Testis (tissue), 3 donors: Measurements from ENCODE around the gene ABTB1. TPM values are rescaled to one million over a fixed set of nuclear protein-coding genes. Genes with fewer than 3 reads are reported as not detected.
"Not testable (repeated sequence)": the region's sequence is repeated elsewhere in the genome, so short reads cannot be mapped to it uniquely, and the experiment has no call there.

Source experiments
- DNase-seq: peaks from one replicate; pipeline ENCODE4 v3.0.0-alpha.2; 2019
- H3K27ac ChIP-seq, 2 donors: fragments of 200-600 bp; sonication (generic); one replicate each; pipeline ENCODE4 v1.5.1; 2019
- H3K27me3 ChIP-seq: fragments of 200-600 bp; sonication (generic); one replicate; pipeline ENCODE4 v1.5.1; 2019
- H3K36me3 ChIP-seq: fragments of 200-600 bp; sonication (generic); one replicate; pipeline ENCODE4 v1.5.1; 2017; ENCODE audit warnings: low read depth; ENCODE audit errors: missing control alignments
- H3K4me1 ChIP-seq: fragments of 200-600 bp; sonication (generic); one replicate; pipeline ENCODE4 v1.5.1; 2019
- H3K4me3 ChIP-seq, 2 donors: fragments of 200-600 bp; sonication (generic); one replicate each; pipeline ENCODE4 v1.5.1; 2017 to 2019
- H3K9me3 ChIP-seq: fragments of 200-600 bp; sonication (generic); one replicate; pipeline ENCODE4 v1.5.1; 2017
- POLR2A ChIP-seq: fragments of 450-650 bp; IDR thresholded peaks from one replicate; pipeline ENCODE4 v1.6.1; 2017; ENCODE audit warnings: antibody characterized with exemption, mild to moderate bottlenecking, moderate library complexity
- WGBS, 2 donors: methylation state at CpG; one replicate each; pipeline ENCODE4 v1.1.5; 2018; 5-methylcytosine and 5-hydroxymethylcytosine counted together
- intact Hi-C: fragments of 100-400 bp; cut with DNase I; formaldehyde crosslinking; loops from one replicate; pipeline ENCODE4 v1.15.1; 2023; ENCODE audit warnings: low total_unique reads
- polyA plus RNA-seq: library from polyadenylated mRNA; stranded (reverse); fragments of 350-450 nt; fragmentation: Illumina TruSeq; extraction: RNeasy Lipid Tissue Mini Kit (QIAGEN cat#74804); gene quantifications from one replicate; pipeline ENCODE4 v1.2.3, GENCODE V29; 2014; ENCODE audit warnings: low read depth, low replicate concordance; ENCODE audit not compliant: insufficient read depth
- total RNA-seq, 2 donors: library from RNA; depleted of rRNA; stranded (reverse); fragments of >200 nt; gene quantifications; one replicate each; pipeline ENCODE4 v1.2.3, GENCODE V29; 2016
- TF ChIP-seq, protein P1 (sequence below), 3 experiments: fragments of 450-650 bp in 2 of 3; fragments of 200-600 bp in 1 of 3; sonication (generic) in 1 of 3; IDR thresholded peaks; one replicate each; pipeline ENCODE4 v1.5.1; 2016 to 2019; ENCODE audit warnings: antibody characterized with exemption in 3 of 3, mild to moderate bottlenecking in 2 of 3, moderate library complexity in 1 of 3

ABTB1 gene
- total and polyA plus RNA-seq, 3 donors from 2014 or later = 16.7 to 39.1 (median 28.7) TPM

DNA sequence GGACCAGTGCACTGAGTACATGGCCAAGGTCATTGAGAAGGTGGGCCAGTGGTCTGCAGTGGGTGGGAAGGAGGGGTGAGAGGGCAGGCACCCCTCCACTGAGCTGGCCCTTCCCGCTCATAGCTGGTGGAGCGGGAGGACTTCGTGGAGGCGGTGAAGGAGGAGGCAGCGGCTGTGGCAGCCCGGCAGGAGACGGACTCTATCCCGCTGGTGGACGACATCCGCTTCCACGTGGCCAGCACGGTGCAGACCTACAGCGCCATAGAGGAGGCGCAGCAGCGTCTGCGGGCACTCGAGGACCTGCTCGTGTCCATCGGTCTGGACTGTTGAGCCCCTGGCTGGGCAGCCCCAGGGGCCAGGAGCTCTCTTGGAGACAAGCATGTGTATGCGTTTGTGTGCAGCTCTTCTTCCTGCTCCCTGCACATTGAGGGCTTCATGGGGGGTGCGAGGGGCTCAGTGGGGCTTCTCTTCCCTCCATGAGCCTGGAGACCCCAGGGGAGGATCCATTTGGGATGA is 7.5 kb downstream of the ABTB1 start:
- TF ChIP-seq POLR2A = no peak
- TF ChIP-seq, protein P1, sequence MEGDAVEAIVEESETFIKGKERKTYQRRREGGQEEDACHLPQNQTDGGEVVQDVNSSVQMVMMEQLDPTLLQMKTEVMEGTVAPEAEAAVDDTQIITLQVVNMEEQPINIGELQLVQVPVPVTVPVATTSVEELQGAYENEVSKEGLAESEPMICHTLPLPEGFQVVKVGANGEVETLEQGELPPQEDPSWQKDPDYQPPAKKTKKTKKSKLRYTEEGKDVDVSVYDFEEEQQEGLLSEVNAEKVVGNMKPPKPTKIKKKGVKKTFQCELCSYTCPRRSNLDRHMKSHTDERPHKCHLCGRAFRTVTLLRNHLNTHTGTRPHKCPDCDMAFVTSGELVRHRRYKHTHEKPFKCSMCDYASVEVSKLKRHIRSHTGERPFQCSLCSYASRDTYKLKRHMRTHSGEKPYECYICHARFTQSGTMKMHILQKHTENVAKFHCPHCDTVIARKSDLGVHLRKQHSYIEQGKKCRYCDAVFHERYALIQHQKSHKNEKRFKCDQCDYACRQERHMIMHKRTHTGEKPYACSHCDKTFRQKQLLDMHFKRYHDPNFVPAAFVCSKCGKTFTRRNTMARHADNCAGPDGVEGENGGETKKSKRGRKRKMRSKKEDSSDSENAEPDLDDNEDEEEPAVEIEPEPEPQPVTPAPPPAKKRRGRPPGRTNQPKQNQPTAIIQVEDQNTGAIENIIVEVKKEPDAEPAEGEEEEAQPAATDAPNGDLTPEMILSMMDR (IDR thresholded peaks at IDR 0.05) = no peak
- H3K4me3 ChIP-seq = no peak overlapping the region
- intact Hi-C loops = no loop called here
- DNase-seq = peak; percentile 6
- no peaks in the 10 kb centered on the region for H3K4me1 ChIP-seq
- WGBS, 2 donors = 93 to 98% methylated on average over 14 to 21 of the region's 21 CpGs
- H3K27me3 ChIP-seq = no peaks in the 10 kb centered on the region
- no peaks in the 10 kb centered on the region for H3K9me3 ChIP-seq
- H3K36me3 ChIP-seq = no peaks in the 10 kb centered on the region
- H3K27ac ChIP-seq = no peak overlapping the region

DNA sequence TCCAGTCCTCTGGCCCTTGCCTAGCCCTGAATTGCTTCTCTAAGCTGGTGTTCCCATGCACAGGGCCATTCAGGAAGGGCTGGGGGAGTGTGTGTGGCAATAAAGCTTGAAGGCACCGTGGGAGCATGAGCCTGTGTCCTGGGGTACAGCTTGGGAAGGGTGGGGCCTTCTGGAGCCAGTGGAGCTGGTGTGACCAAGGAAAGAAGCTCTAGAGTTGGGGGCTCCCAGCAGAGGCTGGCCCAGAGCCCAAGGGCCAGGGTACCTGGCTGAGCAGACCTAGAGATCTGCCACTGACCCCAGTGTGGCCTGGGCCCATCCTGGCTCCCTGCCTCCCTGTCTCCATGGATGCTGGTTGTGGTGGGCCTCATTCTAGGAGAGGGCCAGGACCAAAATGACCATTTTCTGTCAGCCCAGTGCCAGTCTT is 8.1 kb downstream of the ABTB1 start:
- Histone ChIP-seq H3K9me3 (no peaks in the 10 kb centered on the region), H3K36me3 (no peaks in the 10 kb centered on the region), H3K4me3 (no peak overlapping the region), H3K4me1 (no peaks in the 10 kb centered on the region), H3K27ac (no peak overlapping the region), H3K27me3 (no peaks in the 10 kb centered on the region)
- 91 to 100% methylated on average over 1 of the region's 1 CpG for WGBS, 2 donors
- intact Hi-C loops = no loop called here
- TF ChIP-seq POLR2A = no peak
- TF ChIP-seq, protein P1 (IDR thresholded peaks at IDR 0.05) = no peak
- DNase-seq = peak; percentile 8

DNA sequence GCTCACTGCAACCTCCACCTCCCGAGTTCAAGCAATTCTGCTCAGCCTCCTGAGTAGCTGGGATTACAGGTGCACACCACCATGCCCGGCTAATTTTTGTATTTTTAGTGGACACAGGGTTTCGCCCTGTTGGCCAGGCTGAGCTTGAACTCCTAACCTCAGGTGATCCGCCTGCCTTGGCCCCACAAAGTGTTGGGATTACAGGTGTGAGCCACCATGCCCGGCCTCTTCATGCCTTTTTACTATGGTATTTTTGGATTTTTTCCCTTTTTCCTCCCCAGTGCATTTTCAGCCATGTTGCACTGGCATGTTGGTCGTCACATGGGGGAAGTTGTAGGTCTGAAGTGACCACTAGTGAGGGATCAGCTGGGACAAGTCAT is 9.4 kb downstream of the ABTB1 start:
- intact Hi-C loops, H3K4me3 ChIP-seq, DNase-seq, H3K36me3 ChIP-seq, H3K4me1 ChIP-seq, H3K9me3 ChIP-seq, H3K27ac ChIP-seq, H3K27me3 ChIP-seq: not testable (repeated sequence)
- 98 to 100% methylated on average over 6 of the region's 6 CpGs for WGBS, 2 donors

DNA sequence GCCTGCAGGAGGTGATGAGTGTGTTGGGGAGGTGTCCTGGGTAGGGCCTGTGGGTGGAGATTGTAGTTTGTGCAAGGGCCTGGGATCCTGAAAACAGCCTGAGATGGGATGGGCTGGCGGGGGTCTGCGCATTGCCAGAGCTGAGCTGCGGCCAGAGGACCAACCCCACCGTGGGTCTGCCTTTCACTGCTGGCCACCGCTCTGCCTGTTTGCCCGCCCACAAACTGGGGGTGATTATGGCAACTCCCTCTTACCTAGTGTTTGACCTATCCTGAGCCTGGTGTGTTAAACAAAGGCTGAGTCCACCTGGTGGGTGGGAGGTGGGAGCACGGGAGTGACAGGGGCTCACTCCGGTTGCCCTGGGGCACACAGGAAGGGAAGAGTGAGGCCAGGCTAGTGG is 9.8 kb downstream of the ABTB1 start:
- WGBS, 2 donors = 90 to 94% methylated on average over 8 of the region's 8 CpGs
- Histone ChIP-seq H3K4me3 (no peak overlapping the region), H3K4me1 (no peaks in the 10 kb centered on the region), H3K27me3 (no peaks in the 10 kb centered on the region), H3K9me3 (no peaks in the 10 kb centered on the region), H3K36me3 (no peaks in the 10 kb centered on the region), H3K27ac (no peak overlapping the region)
- no peak for TF ChIP-seq POLR2A
- TF ChIP-seq, protein P1 (IDR thresholded peaks at IDR 0.05) = no peak
- intact Hi-C loops = no loop called here
- DNase-seq = peak; percentile 6

DNA sequence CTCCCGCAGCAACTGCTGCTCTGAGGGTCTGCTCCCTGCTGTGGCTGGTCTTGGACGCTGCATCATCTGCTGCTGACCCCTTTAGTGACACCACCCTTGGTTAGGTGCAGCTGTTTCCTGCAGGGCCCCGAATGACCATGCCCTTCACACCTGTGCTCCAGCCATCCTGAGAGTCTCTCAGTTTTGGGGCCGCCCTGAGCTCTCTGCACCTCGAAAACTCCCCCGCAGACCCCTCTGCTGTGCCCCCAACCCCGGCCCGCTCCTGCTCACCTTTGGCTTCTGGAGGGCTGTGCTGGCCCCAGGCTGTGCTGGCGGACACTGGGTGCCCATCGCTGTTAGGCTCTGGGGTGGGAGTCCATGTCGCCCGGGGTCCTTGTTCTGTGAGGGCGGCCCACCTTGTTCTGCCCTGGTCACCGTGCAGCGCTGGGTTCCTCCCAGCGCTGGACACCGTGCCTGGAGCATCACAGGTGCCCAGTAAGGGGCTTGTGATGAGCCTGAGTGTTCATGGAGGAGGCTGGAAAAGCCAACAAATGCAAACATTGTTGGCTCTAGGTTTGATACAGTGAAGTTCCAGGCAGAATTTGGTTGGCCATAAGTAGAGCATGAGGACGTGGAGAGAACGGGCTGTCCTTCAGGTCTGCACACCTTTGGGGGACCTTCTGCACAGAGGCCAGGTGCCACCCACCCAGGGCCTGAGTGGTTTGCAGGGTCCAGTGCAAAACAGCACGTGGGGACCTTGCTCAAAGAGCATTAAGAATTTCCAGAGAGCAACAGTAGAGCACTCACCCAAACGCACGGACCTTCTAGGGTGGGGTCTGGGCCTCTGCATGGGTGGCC is 12.3 kb downstream of the ABTB1 start:
- H3K27me3 ChIP-seq = no peaks in the 10 kb centered on the region
- DNase-seq = no peak
- no peaks in the 10 kb centered on the region for H3K36me3 ChIP-seq
- no peak for TF ChIP-seq POLR2A
- TF ChIP-seq, protein P1 (IDR thresholded peaks at IDR 0.05) = no peak
- no peaks in the 10 kb centered on the region for H3K9me3 ChIP-seq
- H3K4me3 ChIP-seq = no peak overlapping the region
- intact Hi-C loops = no loop called here
- WGBS, 2 donors = 77 to 82% methylated on average over 19 to 22 of the region's 22 CpGs
- no peak overlapping the region for H3K27ac ChIP-seq
- peaks cover under 1% of the 10 kb centered on the region for H3K4me1 ChIP-seq
